ENCODE data around the gene ZNF35. TPM values are rescaled to one million over a fixed set of nuclear protein-coding genes. Genes with fewer than 3 reads are reported as not detected.

ZNF35 gene
- total RNA-seq (2014; rRNA removed; shearing (Covaris generic)) = 13.7 and 15.5 TPM in 2 replicates

GRCh38 chr3:44648564-44649229 lies at the start of gene ZNF35:
TSS of gene ZNF35 (plus strand) at chr3:44648732. CDS start at chr3:44651068, 2,336 bp downstream.
- peak; percentile 88 for DNase-seq
- Histone ChIP-seq H3K4me3 (ENCODE audit: insufficient read depth, low read depth, low read length) (peak within 1 kb of the TSS; percentile 82), H3K36me3 (replicated peaks; ENCODE audit: control insufficient read depth, insufficient read depth, low read length) (peaks cover 23% of the 10 kb centered on the region), H3K27me3 (ENCODE audit: control insufficient read depth, insufficient read depth, low read length) (no peaks in the 10 kb centered on the region)

- H3K36me3 ChIP-seq (replicated peaks; ENCODE audit: control insufficient read depth, insufficient read depth, low read length) = no peaks in the 10 kb centered on the region
- H3K27me3 ChIP-seq (ENCODE audit: control insufficient read depth, insufficient read depth, low read length) = no peaks in the 10 kb centered on the region
- DNase-seq = no peak
- H3K4me3 ChIP-seq (ENCODE audit: insufficient read depth, low read depth, low read length) = no peak overlapping the region
Measured at GRCh38 chr3:44601749-44602148, 46.8 kb upstream of the ZNF35 start.

- DNase-seq = no peak
- Histone ChIP-seq H3K4me3 (ENCODE audit: insufficient read depth, low read depth, low read length) (no peak overlapping the region), H3K36me3 (replicated peaks; ENCODE audit: control insufficient read depth, insufficient read depth, low read length) (no peaks in the 10 kb centered on the region), H3K27me3 (ENCODE audit: control insufficient read depth, insufficient read depth, low read length) (no peaks in the 10 kb centered on the region)
Measured at GRCh38 chr3:44612678-44613077, 35.9 kb upstream of the ZNF35 start.

GRCh38 chr3:44624749-44625480 lies 23.6 kb upstream of the ZNF35 start, which contains the start of gene ZNF197:
TSS of gene ZNF197 (plus strand) at chr3:44625036. CDS start at chr3:44629155, 4,119 bp downstream.
- Histone ChIP-seq H3K27me3 (ENCODE audit: control insufficient read depth, insufficient read depth, low read length) (no peaks in the 10 kb centered on the region), H3K36me3 (replicated peaks; ENCODE audit: control insufficient read depth, insufficient read depth, low read length) (no peaks in the 10 kb centered on the region), H3K4me3 (ENCODE audit: insufficient read depth, low read depth, low read length) (peak within 1 kb of the TSS; percentile 79)
- peak; percentile 89 for DNase-seq

GRCh38 chr3:44628716-44629115 lies 19.8 kb upstream of the ZNF35 start:
- H3K36me3 ChIP-seq (replicated peaks; ENCODE audit: control insufficient read depth, insufficient read depth, low read length) = peaks cover 8% of the 10 kb centered on the region
- no peak for DNase-seq
- no peak overlapping the region for H3K4me3 ChIP-seq (ENCODE audit: insufficient read depth, low read depth, low read length)
- no peaks in the 10 kb centered on the region for H3K27me3 ChIP-seq (ENCODE audit: control insufficient read depth, insufficient read depth, low read length)

- H3K36me3 ChIP-seq (replicated peaks; ENCODE audit: control insufficient read depth, insufficient read depth, low read length) = peaks cover 8% of the 10 kb centered on the region
- no peaks in the 10 kb centered on the region for H3K27me3 ChIP-seq (ENCODE audit: control insufficient read depth, insufficient read depth, low read length)
- H3K4me3 ChIP-seq (ENCODE audit: insufficient read depth, low read depth, low read length) = no peak overlapping the region
- DNase-seq = no peak
Measured at GRCh38 chr3:44632193-44632592, 16.3 kb upstream of the ZNF35 start.

- DNase-seq = no peak
- H3K27me3 ChIP-seq (ENCODE audit: control insufficient read depth, insufficient read depth, low read length) = no peaks in the 10 kb centered on the region
- H3K36me3 ChIP-seq (replicated peaks; ENCODE audit: control insufficient read depth, insufficient read depth, low read length) = peaks cover 16% of the 10 kb centered on the region
- no peak overlapping the region for H3K4me3 ChIP-seq (ENCODE audit: insufficient read depth, low read depth, low read length)
Measured at GRCh38 chr3:44642337-44642736, 6.2 kb upstream of the ZNF35 start.

GRCh38 chr3:44643024-44643423 lies 5.5 kb upstream of the ZNF35 start:
- DNase-seq = no peak
- H3K27me3 ChIP-seq (ENCODE audit: control insufficient read depth, insufficient read depth, low read length) = no peaks in the 10 kb centered on the region
- H3K36me3 ChIP-seq (replicated peaks; ENCODE audit: control insufficient read depth, insufficient read depth, low read length) = peaks cover 16% of the 10 kb centered on the region
- H3K4me3 ChIP-seq (ENCODE audit: insufficient read depth, low read depth, low read length) = no peak overlapping the region

- no peak for DNase-seq
- Histone ChIP-seq H3K4me3 (ENCODE audit: insufficient read depth, low read depth, low read length) (no peak overlapping the region), H3K27me3 (ENCODE audit: control insufficient read depth, insufficient read depth, low read length) (no peaks in the 10 kb centered on the region), H3K36me3 (replicated peaks; ENCODE audit: control insufficient read depth, insufficient read depth, low read length) (peaks cover 21% of the 10 kb centered on the region)
Measured at GRCh38 chr3:44647771-44648170, 761 bp upstream of the ZNF35 start.

- Histone ChIP-seq H3K4me3 (ENCODE audit: insufficient read depth, low read depth, low read length) (no peak overlapping the region), H3K27me3 (ENCODE audit: control insufficient read depth, insufficient read depth, low read length) (no peaks in the 10 kb centered on the region), H3K36me3 (replicated peaks; ENCODE audit: control insufficient read depth, insufficient read depth, low read length) (peaks cover 27% of the 10 kb centered on the region)
- DNase-seq = no peak
Measured at GRCh38 chr3:44649709-44650108, 1.2 kb downstream of the ZNF35 start.

- Histone ChIP-seq H3K36me3 (replicated peaks; ENCODE audit: control insufficient read depth, insufficient read depth, low read length) (peaks cover 44% of the 10 kb centered on the region), H3K27me3 (ENCODE audit: control insufficient read depth, insufficient read depth, low read length) (no peaks in the 10 kb centered on the region), H3K4me3 (ENCODE audit: insufficient read depth, low read depth, low read length) (no peak overlapping the region)
- DNase-seq = no peak
Measured at GRCh38 chr3:44654039-44654438, 5.5 kb downstream of the ZNF35 start.

GRCh38 chr3:44659015-44659414 lies 10.5 kb downstream of the ZNF35 start:
- Histone ChIP-seq H3K36me3 (replicated peaks; ENCODE audit: control insufficient read depth, insufficient read depth, low read length) (peaks cover 26% of the 10 kb centered on the region), H3K27me3 (ENCODE audit: control insufficient read depth, insufficient read depth, low read length) (no peaks in the 10 kb centered on the region), H3K4me3 (ENCODE audit: insufficient read depth, low read depth, low read length) (no peak overlapping the region)
- DNase-seq = no peak

- peaks cover 25% of the 10 kb centered on the region for H3K36me3 ChIP-seq (replicated peaks; ENCODE audit: control insufficient read depth, insufficient read depth, low read length)
- H3K27me3 ChIP-seq (ENCODE audit: control insufficient read depth, insufficient read depth, low read length) = no peaks in the 10 kb centered on the region
- no peak for DNase-seq
- H3K4me3 ChIP-seq (ENCODE audit: insufficient read depth, low read depth, low read length) = no peak overlapping the region
Measured at GRCh38 chr3:44659434-44659833, 10.9 kb downstream of the ZNF35 start.

GRCh38 chr3:44661189-44661588 lies 12.7 kb downstream of the ZNF35 start:
- H3K27me3 ChIP-seq (ENCODE audit: control insufficient read depth, insufficient read depth, low read length) = no peaks in the 10 kb centered on the region
- peak; percentile 27 for DNase-seq
- no peak overlapping the region for H3K4me3 ChIP-seq (ENCODE audit: insufficient read depth, low read depth, low read length)
- H3K36me3 ChIP-seq (replicated peaks; ENCODE audit: control insufficient read depth, insufficient read depth, low read length) = peaks cover 25% of the 10 kb centered on the region

GRCh38 chr3:44665173-44665572 lies 16.6 kb downstream of the ZNF35 start:
- DNase-seq = no peak
- no peak overlapping the region for H3K4me3 ChIP-seq (ENCODE audit: insufficient read depth, low read depth, low read length)
- peaks cover 3% of the 10 kb centered on the region for H3K36me3 ChIP-seq (replicated peaks; ENCODE audit: control insufficient read depth, insufficient read depth, low read length)
- H3K27me3 ChIP-seq (ENCODE audit: control insufficient read depth, insufficient read depth, low read length) = no peaks in the 10 kb centered on the region

Data from H7 (cell line).